Hematopoietic multipotent progenitor cell treated with erythropoietin and hydrocortisone succinate and interleukin-3 and kit ligand, for 8 days (in vitro differentiated cells): ENCODE data around the gene PDE11A.
A peak's percentile ranks its signal among the peaks of the same experiment; 100 is the strongest.

Experiments used
- DNase-seq: peaks from one replicate; pipeline ENCODE4 v3.0.0-alpha.2; 2015

The PDE11A gene

DNA sequence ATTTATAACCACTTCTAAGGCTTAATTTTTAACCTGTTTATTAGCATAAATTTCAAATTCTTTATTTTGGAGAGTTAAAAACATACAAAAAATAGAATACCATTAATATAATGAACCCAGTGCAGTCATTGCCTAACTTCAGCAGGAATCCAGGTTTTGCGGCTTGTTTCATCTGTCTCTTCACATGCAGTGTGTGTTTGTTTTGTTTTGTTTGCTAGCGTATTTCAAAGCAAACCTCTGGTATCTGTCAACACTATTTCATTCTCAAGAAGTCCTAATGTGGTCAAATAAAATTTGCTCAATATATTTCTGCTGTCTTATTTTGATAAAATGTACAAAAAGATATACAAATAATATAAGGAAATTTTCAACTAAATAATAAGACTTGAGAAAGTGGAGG lies 351.5 kb downstream of the PDE11A start:
- DNase-seq = no peak

DNA sequence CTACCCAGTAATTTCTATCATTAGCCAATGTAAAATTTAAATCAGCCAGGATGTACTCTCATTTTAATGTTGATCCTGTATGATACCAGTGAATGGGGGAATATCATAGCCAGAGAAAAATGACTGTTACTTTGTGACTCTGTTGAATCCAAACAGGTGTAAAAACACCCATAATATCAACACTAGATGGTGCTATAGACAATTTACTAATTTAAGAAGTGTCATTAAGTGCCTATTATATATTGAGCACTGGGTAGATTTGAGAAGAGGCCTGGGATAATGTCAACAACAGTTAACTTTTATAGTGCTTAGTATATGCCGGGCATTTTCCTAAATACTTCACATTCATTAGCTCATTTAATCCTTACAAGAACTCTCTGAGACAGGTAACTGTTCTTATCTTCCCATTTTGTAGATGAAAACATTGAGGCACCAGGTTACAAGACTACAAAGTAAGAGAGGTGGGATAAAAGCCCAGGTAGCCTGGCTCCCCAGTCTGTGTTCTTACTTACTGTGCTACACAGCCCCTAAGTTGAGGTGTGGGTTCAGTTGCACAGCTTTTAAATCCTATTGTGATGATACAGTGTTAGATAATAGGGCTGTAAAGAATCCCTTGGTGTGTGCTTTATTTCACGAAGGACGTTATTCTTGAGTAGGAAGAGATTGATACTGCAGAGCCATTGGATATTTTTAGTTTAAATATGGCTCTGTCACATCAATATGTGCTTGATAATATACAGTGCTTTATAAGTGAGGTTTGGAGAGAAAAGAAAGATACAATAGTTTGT lies 354.6 kb downstream of the PDE11A start:
- DNase-seq = peak; percentile 32

DNA sequence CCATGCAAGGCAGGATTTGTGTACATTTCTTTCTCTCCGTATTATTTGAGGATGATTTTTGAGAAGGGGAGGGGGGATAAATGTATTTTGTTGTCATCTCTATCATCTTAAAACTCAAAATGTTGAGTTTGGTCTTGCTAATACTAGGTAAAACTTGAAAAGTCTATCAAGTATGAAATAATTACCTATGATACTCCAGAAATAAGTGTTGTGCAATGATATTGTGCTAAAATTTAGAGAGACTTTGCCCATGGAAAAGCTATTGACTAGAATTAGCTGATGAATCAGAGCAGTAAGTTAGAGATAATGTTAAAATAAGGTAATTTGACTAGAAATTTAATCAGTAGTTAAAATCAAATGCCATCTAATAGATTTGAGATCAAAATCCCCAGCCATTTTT lies 356.1 kb downstream of the PDE11A start:
- no peak for DNase-seq

- DNase-seq = no peak
Measured at GRCh38 chr2:177715771-177716170, 356.8 kb downstream of the PDE11A start.

GRCh38 chr2:177714704-177715103 lies 357.9 kb downstream of the PDE11A start:
- no peak for DNase-seq

GRCh38 chr2:177712462-177712861 lies 360.1 kb downstream of the PDE11A start:
- DNase-seq = no peak

DNA sequence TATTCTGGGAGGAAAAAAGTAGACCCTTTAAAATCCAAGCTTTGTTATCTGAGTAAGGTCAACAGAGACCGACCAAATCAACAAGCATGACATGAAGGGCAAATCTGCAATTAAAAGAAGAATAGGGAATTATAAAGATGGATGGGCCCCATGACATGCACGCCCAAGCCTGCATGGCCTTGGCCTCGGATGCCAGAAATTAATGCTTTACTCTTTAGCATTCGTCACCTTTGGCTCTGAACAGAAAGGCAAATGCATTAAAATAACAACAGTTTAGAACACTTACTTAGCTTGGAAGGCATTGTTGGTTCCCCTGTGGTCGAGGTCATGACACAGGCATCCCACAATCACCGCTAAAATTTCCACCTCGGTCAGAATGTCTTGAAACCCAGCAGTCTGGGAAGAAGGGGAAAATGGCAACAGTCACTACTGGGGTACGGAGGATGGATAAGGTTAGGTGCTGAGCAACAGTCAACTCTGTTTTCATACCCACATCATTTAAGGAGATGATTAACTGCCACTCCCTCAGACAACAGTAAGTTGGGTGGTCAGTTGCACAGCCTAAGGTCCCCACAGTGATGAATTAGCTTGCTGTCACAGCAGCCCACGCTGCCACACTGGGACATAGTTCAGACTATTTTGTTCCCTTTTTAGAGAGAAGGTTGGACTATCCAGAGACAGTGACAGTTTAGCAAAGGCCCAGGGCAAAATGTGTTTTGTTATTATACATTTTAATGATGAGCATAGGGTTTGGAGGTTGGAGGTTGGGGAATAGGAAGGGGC lies 360.9 kb downstream of the PDE11A start:
- DNase-seq = no peak

DNA sequence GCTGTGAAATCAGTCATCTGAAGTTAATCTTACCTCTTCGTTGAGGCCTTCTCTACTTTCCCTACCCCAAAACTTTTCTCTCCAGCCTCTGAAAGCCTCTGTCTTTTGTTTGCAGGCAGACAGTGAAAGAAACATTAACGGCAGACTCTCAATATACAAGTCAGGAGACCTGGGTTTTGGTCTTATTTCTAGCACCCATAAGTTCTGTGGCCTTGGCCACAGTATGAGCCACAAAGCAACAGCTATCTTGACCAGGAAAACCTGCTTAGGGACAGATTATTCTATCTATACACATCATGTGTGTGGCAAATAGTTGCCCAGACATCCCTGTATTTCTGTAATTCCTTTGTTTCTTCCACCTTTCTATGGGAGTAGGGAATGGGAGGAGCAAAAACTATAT lies 361.7 kb downstream of the PDE11A start:
- no peak for DNase-seq

DNA sequence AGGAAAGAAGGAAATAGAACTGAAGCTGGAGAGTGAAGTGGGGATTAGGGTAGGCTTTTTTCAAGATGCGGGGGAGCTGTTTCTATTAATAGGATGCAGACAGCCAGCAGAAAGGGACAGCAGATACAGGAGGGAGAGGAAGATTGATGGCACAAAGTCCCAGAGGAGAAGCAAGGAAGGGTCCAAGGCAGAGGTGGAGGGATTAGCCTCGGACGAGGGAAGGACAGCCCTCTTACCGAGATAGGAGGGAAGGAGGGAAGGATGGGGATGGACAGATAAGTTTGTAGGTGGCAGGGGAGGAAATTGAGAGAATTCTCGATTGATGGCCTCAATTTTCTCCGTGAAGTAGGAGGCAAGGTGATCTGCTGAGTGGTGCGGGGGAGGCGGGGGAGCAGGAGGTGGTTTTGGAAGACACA lies 362.6 kb downstream of the PDE11A start:
- DNase-seq = no peak

- no peak for DNase-seq
Measured at GRCh38 chr2:177708660-177709444, 363.7 kb downstream of the PDE11A start.

DNA sequence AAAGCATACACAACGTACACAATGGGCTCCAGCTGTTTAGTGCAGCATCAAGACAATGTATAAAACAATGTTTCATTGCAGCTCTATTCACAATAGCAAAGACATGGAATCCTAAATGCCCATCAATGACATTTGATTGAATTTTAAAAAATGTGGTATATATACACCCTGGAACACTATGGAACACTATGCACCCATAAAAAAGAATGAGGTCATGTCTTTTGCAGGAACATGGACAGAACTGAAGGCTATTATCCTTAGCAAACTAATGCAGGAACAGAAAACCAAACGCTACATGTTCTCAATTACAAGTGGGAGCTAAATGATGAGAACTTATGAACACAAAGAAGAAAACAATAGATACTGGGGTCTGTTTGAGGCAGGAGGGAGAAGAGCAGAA lies 364.5 kb downstream of the PDE11A start:
- no peak for DNase-seq

- no peak for DNase-seq
Measured at GRCh38 chr2:177705511-177706173, 366.9 kb downstream of the PDE11A start.

DNA sequence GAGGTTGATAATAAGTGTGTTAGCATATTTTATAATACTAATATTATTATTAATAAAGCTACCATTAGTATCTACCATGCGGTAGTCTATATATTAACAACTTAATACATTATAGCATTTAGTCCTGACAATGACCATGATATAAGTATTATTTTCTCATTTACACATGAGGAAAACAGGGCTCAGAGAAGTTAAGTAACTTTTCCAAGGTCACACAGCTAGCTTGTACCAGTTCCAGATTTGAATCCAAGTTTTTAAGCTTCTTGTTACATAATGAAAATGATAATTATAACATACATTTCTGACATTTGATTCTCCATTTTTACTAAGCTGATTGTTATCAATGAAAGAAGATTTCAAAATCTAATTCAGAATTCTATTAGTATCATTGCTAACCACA lies 369.4 kb downstream of the PDE11A start:
- DNase-seq = no peak

DNA sequence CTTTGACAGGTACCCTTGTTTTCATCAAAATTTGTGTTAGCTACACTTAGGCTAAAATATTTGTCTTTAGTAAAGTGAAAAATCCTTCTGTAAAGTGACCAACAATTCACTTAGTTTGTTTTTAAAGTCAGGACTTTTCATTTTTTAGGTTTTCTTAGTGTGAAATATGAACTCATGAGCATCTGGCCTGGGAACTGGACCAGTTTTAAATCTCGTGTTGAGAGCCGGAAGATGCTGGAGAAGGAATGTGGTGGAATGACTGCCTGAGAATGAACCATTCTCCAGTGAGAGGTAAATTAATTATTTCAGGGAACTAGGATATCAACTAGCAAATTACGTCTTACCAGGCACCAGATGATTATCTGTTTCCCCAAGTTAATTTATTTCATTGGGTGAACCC lies 374.3 kb downstream of the PDE11A start:
- DNase-seq = no peak

DNA sequence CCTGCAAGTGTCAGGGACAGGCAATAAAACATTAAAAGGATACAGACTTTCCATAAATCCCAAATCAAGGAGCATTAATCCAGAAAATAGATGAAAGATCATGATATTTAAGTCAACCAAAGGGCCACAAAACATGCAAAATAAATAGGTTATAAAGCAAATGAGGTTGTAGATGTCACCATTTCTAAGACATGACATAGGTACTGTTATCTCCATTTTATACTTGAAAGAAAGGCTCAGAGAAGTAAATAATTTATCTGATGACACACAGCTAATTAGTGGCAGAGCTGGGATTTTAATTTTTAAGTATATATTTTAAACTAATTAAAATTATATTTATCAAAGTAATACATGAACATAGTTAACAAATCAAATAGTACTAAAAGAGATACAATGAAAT lies 378.2 kb downstream of the PDE11A start:
- no peak for DNase-seq

GRCh38 chr2:177693658-177694339 lies 378.8 kb downstream of the PDE11A start:
- DNase-seq = peak; percentile 74

DNA sequence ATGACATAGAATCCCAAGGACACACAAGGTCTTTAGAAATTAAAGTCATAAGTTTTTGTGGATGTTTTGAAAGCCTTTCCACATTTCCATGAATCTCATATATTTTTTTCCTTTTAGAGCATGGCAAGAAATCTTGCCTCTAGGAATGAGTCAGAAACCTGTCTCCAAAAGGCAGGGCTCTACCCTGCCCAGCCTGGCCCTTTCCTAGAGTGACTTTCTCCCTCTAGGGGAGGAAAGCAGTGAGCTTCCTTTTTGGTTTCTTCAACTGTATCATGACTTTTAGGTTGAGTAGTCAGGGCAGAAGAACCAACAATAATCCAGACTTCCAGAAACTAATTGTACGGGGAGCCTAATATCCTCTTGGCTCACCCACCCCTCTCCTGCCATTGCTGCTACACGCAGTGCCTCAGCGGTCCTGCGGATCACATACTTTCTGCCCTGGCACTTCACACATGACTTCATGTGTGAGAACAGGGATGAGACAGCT lies 379.8 kb downstream of the PDE11A start:
- DNase-seq = no peak

GRCh38 chr2:177692042-177692782 lies 380.4 kb downstream of the PDE11A start:
- no peak for DNase-seq

DNA sequence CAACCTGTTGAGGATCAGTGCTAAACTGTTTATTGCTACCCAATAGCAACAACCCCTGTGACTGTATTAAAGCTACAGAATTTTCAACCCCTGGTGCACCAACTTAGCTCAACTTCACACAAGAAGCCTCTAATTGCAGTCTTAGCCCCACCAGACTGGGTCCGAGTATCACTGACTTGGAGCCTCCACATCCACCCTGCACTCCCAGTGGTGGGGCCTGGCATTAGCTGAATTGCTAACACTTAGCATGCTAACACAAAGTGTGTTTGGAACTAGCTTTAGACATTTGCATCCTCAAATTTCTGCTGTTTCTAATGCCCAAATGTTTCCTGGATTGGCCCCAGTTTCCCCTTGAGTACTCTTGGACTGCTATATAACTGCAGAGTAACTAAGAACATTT lies 381.4 kb downstream of the PDE11A start:
- no peak for DNase-seq

- DNase-seq = peak; percentile 75
Measured at GRCh38 chr2:177689623-177690022, 383.0 kb downstream of the PDE11A start.

- no peak for DNase-seq
Measured at GRCh38 chr2:177688844-177689243, 383.7 kb downstream of the PDE11A start.
